IPS-NIHi7 (cell line): Measurements from ENCODE around the gene CYP24A1.

Experiments used
- DNase-seq: peaks from one replicate; pipeline ENCODE4 v3.0.0; 2012; ENCODE audit warnings: mixed read lengths; ENCODE audit errors: extremely low spot score

CYP24A1 gene

DNA sequence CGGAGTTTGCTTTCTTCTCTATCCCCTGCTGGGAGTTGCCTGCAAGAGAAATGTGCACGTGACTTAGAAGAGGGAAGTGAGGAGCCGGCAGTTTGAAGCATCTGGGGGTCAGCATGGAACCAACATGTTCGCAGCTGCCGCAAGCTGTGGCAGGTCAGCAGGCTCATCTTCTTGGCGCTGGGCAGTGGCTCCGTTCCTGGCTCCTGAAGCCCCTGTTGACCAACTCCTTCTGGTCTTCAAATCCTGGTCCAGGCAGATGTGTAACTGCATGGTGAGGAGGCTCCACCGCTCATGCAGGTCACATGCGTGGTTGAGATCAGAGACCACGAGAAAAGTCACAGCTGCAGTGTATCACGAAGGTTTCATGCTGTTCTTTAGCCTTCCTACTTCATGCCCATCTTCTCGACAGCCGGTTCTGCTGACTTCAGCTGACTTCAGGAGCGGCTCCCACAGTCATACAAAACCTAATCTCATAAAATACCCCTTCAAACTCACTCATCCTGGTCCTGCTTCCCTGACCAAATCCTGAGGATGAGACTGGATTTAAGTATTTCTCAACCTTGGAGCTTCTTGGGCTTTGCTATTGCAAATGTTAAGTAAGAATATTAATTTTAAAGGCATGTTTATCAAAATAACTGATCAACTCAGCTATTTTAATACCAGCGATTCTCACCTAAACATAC, 58.5 kb downstream of the CYP24A1 start:
- DNase-seq = no peak

DNA sequence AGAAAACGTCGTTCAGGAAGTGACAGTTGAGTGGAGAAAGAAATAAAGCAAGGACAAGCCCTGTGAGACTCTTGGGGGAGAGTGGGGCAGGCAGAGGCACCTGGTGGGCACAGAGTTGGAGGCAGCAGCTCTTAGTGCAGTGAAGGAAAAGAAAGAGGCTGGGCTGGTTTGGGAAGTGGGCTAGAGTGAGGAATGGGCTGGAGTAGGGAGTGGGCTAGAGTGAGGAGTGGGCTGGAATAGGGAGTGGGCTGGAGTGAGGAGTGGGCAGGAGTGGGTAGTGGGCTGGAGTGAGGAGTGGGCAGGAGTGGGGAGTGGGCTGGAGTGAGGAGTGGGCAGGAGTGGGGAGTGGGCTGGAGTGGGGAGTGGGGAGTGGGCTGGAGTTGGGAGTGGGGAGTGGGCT, 59.7 kb downstream of the CYP24A1 start:
- no peak for DNase-seq

DNA sequence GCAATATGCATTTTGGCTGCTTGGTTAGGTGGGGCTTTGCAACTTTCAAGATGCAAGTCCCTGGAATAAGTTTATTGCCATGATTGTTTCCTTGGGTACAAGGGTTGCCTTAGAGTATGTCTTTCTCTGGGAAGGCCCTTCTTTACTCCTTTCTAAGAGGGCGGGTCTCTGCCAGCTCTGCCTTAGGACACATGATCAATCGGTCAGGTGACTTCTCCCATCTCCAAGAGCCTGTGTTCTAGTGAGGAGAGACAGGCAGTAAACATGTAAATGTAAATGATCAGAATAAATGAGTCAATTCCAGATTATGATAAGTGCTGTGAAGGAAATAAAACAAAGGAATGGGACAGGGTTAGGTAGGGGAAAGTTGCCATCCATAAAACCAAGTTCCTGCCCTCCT, 60.2 kb downstream of the CYP24A1 start:
- DNase-seq = no peak

DNA sequence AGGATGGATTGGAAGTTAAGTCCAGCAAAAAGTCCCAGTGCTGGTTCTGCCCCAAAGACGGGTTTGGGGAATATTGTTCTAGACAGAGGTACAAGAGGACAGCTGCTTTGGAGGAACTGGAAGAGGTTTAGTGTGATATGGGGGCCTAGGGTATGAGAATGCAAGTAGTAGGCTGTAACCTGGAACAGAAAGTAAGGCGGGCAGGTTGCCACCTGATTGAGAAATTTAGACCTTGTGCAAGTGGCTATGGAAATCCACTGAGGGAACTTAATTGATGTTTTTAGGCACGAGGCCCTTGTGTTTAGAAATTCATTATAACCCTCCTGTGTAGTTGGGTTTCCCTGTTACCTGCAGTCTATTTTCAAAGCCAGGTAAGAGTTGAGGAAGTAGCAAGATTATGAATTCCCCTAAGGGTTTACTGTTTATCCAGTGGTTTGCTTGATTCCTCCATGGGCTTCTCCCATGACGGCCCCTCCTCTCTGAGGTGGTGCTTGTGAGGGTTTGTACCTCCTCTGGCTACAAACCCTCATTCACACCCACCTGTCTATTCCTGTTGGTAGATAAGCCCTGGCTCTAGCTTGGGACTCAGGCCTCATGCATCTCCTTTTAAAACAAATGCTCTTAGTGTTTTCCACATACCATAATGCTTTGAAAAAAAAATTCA, 61.4 kb downstream of the CYP24A1 start:
- DNase-seq = no peak

DNA sequence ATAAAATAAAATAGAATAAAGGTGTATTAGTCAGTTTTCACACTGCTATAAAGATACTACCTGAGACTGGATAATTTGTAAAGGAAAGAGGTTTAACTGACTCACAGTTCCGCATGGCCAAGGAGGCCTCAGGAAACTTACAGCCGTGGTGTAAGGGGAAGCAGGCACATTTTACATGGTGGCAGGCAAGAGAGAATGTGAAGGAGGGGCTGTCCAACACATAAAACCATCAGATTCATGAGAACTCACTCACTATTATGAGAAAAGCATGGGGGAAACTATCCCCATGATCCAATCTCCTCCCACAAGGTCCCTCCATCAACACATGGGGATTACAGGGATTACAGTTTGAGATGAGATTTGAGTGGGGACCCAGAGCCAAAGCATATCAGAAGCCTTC, 62.3 kb downstream of the CYP24A1 start:
- DNase-seq = no peak

DNA sequence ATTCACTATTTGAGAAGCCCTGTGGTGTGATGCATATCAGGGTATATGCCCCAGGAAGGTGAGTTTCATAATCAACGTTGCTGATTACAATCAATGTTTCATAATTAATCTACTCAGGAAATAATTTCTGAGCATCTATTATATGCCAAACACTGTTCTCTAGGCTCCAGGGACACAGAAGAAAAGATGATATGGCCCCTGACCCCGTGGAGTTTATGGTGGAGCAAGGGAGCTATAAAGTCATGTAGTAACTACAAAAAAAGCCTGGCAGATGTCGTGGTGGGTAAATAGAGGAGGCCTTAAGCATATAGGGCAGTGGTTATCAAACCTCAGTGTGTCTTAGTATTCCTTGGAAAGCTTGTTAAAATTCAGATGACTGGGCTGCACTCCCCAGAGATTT, 63.3 kb downstream of the CYP24A1 start:
- no peak for DNase-seq

DNA sequence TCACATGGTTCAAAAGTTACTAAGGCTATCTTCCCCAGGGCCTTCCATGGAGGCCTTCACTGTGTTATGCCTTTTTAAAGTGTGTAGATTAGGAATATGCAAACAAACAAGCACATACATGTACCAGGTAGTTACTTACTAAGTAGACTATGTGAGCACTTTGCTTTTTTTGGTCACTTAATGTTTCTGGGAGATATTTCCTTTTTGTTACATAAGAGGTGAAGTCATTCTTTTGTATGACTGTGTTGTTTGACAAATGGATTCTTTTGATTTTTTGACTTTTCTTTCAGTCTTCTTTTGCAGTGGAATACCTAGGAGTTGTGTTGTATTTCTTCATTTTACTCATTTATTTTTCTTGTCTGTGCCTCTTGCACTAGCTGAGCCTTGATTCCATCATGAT, 63.7 kb downstream of the CYP24A1 start:
- no peak for DNase-seq

DNA sequence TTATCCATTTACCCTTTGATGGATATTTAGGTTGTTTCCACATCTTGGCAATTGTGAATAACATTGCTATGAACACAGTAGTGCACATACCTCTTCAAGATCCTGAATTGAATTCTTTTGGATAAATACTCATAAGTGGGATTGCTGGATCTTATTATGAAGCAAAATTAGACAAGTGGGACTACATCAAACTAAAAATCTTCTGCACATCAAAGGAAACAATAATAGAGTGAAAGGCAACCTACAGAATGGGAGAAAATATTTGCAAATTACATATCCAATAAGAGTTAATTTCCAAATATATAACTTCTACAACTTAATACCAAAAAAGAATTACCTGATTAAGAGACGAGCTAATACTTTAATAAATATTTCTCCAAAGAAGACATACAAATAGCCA, 65.0 kb downstream of the CYP24A1 start:
- no peak for DNase-seq

DNA sequence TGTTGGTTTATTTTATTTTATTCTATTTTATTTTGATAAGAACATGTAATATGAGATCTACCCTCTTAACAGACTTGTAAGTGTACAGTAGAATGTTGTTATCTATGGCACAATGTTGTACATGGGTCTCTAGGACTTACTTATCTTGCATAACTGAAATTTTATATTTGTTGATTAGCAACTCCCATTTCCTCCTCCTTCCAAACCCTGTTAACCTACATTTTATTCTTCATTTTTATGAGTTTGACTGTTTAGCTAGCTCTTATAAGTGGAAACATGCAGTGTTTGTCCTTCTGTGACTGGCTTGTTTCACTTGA, 65.5 kb downstream of the CYP24A1 start:
- DNase-seq = no peak

DNA sequence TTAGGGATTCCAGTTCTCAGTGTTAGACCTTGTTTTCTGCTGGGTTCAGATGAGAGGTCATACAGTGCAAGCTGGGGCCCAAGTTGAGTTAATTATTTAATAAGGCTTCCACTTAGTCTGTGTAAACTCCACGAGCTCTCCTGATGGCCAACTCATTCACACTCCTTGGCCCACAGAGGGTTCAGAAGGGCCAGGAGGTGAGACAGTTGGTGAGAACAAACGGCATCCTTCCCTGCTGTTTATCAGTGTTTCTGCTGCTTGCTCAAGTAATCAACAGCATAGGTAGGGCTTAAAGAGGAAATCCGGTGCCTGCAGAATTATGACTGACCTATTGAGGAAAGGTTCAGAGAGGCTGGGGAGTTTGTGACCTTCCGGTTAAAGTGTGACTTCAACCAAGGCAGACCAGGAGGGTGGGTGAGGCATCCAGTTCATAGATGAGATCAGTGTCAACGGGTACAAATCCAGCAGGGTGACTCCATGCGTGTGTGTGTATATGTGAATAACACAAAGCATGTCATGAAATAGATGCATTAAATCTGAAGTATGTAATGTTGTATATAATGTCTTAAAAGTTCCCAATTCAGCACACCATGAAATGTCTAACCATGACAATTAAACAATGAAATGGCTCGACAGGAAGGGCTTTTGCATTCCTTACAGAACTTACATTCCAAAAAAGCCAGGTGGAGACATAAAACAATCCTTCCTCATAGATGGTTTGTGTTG, 66.0 kb downstream of the CYP24A1 start:
- DNase-seq = no peak

DNA sequence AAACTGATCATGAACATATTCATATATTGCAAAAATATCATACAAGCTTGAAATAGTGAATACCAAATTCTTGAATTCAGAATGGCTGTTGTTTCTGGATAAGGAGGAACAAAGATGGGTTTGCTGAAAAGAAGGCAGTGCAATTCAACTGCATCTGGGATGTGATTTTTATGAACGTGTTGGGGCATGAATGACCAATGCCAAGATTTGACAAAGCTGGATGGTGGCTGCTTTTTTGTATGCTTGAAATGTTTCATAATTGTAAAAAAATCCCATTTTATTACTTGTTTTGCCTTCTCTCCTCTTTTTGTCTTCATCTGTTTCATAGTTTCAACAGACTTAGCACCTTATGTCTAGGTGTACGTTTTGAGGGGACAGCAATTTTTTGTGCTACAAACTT, 66.6 kb downstream of the CYP24A1 start:
- no peak for DNase-seq

DNA sequence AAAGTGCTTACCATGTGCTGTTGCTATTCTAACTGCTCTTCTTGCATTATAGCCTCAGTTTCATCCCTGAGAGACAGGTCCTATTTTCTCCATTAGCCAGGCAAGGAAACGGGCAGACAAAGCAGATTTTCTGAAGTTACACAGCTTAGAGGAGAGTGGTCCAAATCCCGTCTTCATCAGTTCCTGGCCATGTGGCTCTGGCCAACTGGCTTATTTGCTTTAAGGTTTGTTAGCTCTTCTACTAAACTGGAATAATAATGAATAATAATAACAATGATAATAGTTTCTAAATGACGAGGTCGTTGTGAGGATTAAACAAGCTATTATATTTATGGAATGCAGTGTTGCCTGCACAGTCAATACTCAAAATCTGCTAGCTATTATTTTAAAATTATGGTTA, 67.6 kb downstream of the CYP24A1 start:
- no peak for DNase-seq

DNA sequence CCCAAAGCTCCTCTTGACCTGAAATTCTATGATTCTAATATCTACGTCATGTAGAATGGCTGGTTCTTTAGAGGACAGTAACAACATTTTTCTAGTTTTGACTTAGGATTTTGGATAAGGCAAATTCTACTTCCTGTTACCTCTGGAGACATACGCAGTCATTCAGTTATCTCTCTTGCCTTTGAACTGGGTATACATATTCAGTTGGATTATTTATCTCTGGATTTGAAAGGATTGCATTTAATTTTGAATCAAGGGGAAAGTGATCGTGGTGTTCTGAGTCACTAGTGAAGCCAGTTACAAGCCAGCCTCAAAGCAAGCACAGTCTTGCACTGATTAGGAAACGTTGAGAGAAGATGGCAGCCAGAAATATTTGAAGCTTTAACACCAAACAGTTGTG, 68.1 kb downstream of the CYP24A1 start:
- DNase-seq = no peak

DNA sequence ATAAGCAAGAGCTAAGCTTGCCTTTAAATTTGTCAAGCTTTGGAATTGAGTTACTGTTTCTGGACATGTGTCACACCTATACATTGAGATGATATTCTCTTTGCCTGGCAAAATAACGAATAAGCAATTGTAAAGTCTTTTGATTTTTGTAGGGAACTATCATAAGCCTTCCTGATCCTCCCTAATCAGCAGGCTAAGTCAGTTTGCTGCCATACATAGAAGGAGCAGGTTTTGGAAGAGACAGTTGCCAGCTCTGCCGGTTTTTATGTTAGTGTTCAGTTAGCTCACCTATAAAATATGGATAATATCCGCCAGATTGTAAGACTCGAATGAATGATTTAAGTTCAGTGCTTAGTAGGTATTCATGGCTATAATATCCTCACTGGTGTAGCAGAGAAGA, 69.0 kb downstream of the CYP24A1 start:
- DNase-seq = no peak

DNA sequence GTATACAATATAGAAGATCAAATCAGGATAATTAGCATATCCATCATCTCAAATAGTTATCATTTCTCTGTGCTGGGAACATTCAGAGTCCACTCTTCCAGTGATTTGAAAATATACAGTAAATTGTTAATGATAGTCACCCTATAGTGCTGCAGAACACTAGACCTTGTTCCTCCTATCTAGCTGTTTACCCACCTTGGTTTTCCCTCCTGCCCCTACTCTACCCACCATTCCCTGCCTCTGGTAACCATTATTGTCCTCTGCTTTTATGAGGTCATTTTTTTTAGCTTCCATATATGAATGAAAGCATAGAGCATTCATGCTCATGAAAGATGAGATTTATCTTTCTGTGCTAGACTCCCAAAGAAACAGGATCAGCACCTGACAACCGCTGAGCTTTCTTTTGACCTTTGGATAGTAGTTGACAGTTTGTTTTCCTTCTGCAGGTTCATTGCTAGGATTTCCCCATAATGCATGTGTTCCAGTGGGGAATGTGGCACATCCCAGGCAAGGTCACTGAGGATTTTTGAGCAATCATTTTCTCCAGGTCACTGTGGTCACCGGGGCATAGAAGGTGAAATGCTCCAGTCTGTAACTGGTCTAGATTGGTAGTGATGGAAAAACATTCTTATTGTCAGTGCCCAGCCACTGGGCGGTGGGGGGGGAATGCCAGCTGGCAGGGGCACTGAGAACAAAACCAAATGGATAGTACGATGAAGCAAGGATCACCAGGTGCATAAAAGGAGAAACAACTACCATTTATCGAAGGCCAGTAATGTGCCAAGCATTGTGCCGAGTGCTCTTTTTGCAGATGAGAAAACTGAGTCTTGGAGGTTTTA, 69.8 kb downstream of the CYP24A1 start:
- DNase-seq = no peak
